ENCODE measurements around the gene PIGW.

GRCh38 chr17:36500745-36501225, 34.0 kb upstream of the PIGW start:
- no peak; the same call in 1 of the 2 replicates for TF ChIP-seq POLR2AphosphoS5 (IDR thresholded peaks at IDR 0.05; ENCODE audit: low read depth, low read length)
- no peak for TF ChIP-seq GTF2F1 (IDR thresholded peaks at IDR 0.05; ENCODE audit: borderline replicate concordance, low read depth, low read length)
- no peak for TF ChIP-seq CHD2 (IDR thresholded peaks at IDR 0.05; ENCODE audit: low read length)
- TF ChIP-seq JUND (IDR thresholded peaks at IDR 0.05; ENCODE audit: low read length), result no peak
- no peak for TF ChIP-seq POLR2A (IDR thresholded peaks at IDR 0.05; ENCODE audit: control extremely low read depth in 1 of 2, low read depth in 2 of 2, low read length in 2 of 2)
- no peak for TF ChIP-seq CREB1 (IDR thresholded peaks at IDR 0.05)
- TF ChIP-seq JUN (IDR thresholded peaks at IDR 0.05; ENCODE audit: low read depth, low read length), result no peak
- TF ChIP-seq YY1 (IDR thresholded peaks at IDR 0.05; ENCODE audit: low read depth, low read length), result no peak
- no peak for TF ChIP-seq EZH2 (IDR thresholded peaks at IDR 0.05; ENCODE audit: low read depth, low read length, severe bottlenecking)
- no peak for TF ChIP-seq RXRA (IDR thresholded peaks at IDR 0.05; ENCODE audit: insufficient read depth, low read depth, low read length)
- no peak for TF ChIP-seq RAD21 (IDR thresholded peaks at IDR 0.05 in 1 of 2, conservative IDR thresholded peaks at IDR 0.05 in 1 of 2; ENCODE audit: low read depth in 2 of 2, low read length in 2 of 2)
- TF ChIP-seq SAP30 (IDR thresholded peaks at IDR 0.05; ENCODE audit: insufficient read depth, insufficient replicate concordance, low read length), result no peak
- no peak for TF ChIP-seq FOSL1 (IDR thresholded peaks at IDR 0.05; ENCODE audit: insufficient read depth, low read depth, low read length)
- TF ChIP-seq GABPA (IDR thresholded peaks at IDR 0.05; ENCODE audit: borderline replicate concordance, insufficient read depth, low read length), result no peak

All from H1 (cell line).